KBM-7 (cell line): ENCODE data around the gene OGFOD3.
"Not testable (repeated sequence)": the region's sequence is repeated elsewhere in the genome, so short reads cannot be mapped to it uniquely, and the experiment has no call there.

Experiments used
- DNase-seq: peaks from one replicate; pipeline ENCODE4 v3.0.0-alpha.2; 2015
- in situ Hi-C: fragments of 300-500 bp; cut with MboI; formaldehyde crosslinking; loops from 2 replicates; pipeline ENCODE4 v1.14.3; 2020; ENCODE audit warnings: low sequenced_read_pairs, low pct_unique_long_range_greater_than_20kb, mixed read lengths

OGFOD3 gene, protein sequence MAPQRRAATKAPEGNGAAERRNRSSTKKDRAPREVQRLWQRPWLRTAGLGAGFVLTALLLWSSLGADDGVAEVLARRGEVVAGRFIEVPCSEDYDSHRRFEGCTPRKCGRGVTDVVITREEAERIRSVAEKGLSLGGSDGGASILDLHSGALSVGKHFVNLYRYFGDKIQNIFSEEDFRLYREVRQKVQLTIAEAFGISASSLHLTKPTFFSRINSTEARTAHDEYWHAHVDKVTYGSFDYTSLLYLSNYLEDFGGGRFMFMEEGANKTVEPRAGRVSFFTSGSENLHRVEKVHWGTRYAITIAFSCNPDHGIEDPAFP

DNA sequence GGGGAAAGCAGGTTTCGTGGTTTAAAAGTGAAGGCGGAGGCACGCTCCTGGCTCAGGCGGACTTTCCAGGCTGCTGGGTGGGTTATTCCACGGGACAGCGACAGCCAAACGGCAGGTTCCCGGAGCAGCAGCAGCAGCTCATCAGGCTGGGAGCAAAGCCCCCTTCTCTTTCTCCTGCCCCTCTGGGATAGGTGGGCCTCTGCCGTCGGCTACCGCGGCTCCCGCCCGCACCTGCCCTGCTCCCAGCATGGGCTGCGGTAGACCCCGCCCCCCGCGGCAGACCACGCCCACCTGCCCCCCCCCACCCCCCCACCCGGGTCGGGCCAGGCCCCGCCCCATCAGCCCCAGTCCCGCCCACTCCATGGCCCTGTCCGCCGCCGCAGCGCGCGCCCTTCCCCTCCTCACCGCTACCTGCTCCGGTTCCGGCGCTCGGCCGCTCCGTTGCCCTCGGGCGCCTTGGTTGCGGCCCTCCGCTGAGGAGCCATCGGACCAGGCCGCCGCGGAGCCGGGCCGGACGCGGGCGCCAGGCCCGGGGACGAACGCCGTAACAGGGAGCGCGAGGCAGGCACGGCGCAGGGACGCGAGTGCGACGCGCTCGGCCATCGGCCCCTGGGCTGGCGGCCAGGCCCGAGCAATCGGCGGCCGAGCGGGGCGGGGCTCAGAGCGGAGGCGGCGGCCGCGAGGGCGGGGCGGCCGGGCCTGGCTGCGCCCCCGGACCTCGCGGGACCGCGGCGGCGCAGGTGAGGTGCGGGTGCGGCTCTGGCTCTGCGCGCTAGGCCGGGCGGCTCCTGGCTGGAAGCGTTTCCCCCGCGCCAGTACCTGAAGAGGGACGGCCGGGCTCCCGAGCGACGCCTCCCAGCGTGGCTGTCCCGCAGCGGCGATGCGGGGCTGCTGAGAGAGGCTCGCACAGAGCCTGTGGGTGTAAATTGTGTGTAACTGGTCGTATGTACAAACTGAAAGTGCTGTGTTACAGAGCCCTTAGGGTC lies at the start of gene OGFOD3, which contains the start of gene HEXD:
Gene OGFOD3, minus strand, starts transcription at position 586 of the 986 bp plus-strand sequence. Its CDS starts 101 bp downstream, at position 485.
Gene HEXD, plus strand, starts transcription at position 347 of the 986 bp plus-strand sequence. CDS start 1,453 bp downstream, outside the sequence.
- in situ Hi-C loops, result loop anchor here (10.0 kb wide), 1 partner anchor 63 kb away; the partner anchor contains the start of gene TEX19
- DNase-seq, result peak; percentile 82

DNA sequence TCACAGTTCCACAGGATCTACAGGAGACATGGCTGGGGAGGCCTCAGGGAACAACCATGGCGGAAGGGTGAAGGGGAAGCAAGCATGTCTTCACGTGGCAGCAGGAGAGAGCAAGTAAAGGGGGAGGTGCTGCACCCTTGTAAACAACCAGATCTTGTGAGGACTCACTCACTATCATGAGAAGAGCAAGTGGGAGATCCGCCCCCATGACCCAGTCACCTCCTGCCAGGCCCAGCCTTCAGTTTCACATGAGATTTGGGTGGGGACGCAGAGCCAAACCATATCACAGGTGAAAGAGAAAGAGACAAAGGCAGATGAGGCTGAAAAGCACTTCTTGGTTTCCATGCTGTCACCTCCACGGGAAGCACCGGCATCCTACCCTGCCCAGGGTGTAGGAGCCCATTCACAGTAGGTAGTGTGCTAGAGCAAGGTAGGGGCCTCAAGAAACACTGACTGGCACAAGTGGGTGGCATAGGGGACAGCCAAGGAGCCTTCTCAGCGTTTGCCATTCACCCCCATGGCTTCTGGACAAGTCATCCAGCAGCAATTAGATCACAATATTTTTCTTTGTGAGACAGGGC lies 46.7 kb upstream of the OGFOD3 start:
- in situ Hi-C loops, result no loop called here
- DNase-seq, result no peak

DNA sequence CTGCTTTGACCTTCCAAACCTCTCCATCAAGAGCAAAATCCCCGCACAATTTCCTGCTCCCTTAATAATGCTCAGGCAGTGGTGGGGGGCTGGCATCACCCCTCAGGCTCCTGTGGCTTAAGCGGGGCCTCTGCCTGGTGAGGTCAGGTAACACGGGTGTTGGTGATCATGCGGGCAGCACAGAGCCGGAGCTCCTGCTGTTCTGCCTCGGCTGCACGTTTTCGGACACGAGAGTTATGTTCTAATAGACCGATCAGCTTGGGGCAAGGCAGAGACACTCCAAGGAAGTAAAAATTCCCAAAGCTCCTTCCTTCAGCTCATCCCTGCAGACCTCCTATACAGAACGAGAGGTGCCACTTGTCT lies 46.2 kb upstream of the OGFOD3 start:
- DNase-seq, result no peak
- in situ Hi-C loops, result no loop called here

DNA sequence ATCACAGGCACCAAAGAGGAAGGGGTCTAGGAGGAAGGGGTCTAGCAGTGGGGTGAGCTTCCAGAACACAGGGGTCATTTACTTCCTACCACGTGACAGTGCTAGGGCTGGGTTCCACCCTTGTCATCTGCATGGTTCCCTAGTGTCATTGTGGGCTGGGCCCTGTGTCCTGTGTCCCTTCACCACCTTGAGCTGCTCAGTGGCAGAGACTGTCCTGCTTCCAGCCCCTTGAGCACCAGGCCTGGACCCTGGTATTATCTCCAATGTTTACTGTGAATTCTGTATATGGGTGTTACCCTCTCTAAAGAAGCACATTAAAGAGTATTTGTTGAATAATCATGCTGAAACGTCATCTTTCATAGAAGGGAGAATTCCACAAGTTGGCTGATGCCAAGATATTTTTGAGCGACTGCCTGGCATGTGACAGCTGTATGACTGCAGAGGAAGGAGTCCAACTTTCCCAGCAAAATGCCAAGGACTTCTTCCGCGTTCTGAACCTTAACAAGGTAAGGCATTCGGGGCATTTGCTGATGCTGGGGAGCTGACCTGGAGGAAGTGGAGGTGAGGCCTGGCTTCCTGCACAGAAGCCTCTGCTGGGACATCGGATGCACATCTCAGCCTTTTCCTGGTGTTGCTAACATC lies 45.7 kb upstream of the OGFOD3 start:
- DNase-seq, result no peak
- in situ Hi-C loops, result no loop called here

DNA sequence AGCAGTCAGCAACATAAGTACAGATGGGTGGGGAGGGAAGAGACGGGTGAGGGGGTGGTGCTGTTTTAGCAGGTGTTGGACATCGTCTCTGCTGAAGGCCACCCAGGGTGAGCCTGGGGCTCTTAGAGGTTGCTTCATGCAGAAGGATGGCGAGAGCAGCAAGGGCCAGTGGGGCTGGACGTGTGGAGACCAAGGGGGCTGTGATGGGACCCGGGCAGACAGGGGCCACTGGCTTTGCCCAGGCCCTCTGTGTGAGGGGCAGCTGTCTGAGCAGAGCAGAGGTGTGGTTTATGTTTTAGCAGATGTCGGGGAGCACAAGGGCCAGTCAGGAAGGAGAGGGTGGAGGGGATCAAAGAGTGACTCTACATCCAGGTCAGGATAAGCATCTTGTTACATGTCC lies 45.0 kb upstream of the OGFOD3 start:
- no peak for DNase-seq
- in situ Hi-C loops, result no loop called here

DNA sequence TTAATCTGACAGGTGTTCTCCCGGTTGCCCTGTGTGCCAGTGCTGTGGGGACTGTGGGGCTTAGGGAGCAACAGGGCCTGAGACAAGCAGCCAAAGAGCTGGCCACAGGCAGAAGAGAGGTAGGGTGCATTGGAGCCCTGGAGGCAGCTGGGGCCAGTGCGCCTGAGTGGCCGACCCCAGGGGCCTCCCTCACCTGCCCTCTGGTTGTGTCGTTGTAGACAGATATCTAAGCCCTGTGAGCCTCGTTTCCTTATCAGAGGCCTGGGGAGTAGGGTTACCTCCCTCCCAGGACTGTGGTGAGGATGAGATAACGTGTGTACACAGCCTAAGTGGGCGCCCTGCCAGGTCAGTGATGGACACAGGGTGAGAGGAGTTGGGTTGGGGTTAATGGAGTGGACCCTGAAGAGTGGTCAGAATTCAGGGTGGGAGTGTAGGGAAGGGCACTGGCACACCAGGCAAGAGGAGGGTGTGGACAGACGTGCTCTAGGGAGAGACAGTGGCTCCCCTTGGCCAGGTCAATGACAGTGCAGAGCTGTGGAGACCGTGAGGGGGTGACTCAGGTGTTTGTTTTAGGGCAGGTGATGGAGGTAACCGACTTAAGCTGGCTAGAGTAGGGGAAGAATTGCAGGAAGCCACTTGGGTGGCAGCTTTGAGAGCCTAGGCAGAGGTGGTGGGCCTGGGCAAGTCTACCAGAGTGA lies 43.6 kb upstream of the OGFOD3 start:
- in situ Hi-C loops, result no loop called here
- no peak for DNase-seq

DNA sequence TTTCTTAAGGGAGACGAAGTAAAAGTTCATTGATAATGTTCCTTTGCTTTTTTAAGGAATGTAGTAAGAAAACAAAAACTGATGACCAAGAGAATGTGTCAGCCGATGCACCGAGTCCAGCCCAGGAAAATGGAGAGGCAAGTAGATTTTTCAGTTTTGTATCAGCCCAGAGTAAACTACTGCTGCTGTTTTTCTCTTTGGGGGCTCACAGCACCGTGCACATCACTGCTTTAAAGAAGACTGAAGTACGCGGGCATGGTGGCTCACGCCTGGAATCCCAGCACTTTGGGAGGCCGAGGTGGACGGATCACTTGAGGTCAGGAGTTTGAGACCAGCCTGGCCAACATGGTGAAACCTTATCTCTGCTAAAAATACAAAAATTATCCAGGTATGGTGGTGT lies 41.5 kb upstream of the OGFOD3 start:
- DNase-seq, in situ Hi-C loops: not testable (repeated sequence)

DNA sequence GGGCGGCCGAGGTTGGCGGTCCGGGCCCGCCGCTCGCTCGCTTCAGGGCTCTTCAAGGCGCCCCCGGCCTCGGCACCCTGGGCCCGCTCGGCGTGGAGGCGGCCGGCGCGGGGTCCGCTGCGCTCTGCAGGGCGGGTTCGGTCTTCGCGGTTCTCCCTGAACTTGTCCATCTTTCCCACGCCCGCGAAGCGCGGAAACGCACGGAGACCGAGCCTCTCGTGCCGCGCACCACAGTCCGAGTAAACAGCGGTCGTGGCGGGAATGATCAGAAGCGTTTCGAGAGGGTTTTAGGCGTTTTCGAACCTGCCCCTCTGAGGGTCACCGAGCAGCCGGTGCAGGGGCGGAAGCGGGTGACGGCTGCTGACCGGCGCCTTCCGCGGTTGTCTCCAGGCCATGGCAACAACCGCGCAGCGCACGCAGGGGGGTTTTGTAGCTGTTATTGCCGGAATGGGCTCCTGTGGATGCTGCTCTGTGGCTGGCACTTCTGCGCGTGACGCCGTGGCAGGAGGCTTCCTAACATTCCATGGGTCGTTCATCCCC lies 40.6 kb upstream of the OGFOD3 start:
- in situ Hi-C loops, result no loop called here
- DNase-seq, result peak; percentile 37

DNA sequence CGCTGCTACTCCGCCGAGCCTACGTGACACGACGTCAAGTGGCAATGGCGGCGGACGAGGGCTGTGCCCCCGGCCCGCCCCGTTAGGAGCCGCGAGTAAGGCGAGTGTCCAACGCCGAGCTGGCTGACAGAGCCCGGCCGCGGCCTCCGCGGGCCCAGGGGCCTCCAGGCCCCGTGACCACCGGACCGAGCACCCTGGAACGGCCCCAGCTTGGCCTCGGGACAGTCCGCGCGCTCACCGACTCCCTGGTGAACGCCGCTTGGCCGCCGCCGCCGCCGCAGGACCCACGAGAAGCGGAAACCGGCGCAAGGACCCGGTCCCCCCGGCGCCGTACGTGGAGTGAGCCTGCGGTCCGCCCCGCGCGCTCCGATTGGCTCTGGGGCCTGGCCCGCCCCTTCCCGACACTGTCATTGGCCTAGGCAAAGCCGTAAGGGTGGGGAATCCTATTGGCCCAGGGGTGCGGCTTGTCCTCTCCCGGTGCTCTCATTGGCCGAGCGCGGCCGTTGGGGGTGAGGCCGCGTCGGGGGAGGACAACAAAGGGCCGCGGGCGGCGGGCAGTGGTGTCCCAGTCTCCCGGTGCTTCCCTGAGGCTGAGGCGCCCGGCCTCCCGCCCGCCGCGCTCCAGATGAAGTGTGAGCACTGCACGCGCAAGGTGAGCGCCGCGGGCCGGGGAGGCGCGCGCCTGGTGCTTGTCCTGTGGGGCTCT lies 39.9 kb upstream of the OGFOD3 start, which contains the start of gene NARF:
Gene NARF, plus strand, starts transcription at position 563 of the 706 bp plus-strand sequence. Its CDS starts 63 bp downstream, at position 626.
- in situ Hi-C loops, result no loop called here
- peak; percentile 98 for DNase-seq

DNA sequence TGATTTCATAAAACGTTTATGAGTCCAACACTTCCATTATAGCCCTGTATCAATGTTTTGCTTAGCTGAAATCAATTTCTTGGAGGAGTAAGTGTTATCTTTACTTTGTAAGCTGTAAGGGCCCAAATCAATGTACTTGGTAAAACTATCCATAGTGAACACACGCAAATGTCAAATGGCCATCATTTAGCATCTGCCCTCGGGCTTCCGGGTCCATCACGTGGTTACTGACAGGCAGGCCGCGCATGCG lies 39.5 kb upstream of the OGFOD3 start:
- in situ Hi-C loops, result no loop called here
- DNase-seq, result no peak

DNA sequence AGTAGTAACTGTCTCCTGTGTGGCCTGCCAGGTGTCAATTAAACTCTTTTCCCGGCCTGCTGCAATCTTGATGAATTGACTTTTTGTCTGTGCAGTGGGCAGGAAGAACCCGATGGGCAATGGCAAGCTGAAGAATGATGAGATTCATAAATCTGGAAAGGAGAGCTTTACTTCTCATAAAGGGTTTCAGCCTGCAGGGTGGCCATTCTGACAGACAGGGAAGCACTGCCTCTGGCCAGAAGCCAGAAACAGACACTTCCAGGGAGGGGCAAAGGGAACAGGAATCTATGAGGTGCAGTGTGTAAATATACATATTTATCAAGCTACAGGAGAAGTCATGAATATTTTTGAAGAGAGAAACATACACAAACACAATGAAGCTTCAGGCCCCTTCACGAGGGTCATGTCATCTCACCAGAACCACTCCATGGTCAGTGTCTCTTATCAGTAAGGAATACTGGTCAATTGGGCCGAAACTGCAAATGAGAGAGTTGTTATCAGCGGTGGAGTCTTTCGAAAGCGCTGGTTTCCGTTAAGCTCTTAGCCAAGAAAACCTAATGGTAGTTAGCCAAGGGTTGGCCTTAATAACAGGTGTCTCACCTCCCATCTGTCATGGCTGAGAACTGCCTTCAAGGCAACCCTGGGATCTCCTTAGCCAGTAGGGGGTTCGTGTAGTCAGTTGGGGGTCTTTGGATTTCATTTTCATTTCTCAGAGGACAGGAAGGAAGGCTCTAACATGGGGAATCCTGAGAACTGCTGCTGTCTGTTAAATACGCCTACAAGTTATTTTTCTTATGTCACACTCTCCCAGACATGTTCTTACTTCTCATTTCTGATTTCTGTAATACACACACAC lies 38.9 kb upstream of the OGFOD3 start:
- in situ Hi-C loops, result no loop called here
- DNase-seq, result peak; percentile 44

DNA sequence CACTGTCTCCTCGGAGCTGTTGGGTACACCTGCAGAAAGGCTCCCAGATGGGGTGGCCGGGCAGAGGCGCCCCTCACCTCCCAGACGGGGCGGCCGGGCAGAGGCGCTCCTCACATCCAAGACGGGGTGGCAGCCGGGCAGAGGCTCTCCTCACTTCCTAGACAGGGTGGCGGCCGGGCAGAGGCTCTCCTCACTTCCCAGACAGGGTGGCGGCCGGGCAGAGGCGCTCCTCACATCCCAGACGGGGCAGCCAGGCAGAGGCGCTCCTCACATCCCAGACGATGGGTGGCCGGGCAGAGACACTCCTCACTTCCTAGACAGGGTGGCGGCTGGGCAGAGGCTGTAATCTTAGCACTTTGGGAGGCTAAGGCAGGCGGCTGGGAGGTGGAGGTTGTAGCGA lies 35.3 kb upstream of the OGFOD3 start:
- in situ Hi-C loops, DNase-seq: not testable (repeated sequence)

DNA sequence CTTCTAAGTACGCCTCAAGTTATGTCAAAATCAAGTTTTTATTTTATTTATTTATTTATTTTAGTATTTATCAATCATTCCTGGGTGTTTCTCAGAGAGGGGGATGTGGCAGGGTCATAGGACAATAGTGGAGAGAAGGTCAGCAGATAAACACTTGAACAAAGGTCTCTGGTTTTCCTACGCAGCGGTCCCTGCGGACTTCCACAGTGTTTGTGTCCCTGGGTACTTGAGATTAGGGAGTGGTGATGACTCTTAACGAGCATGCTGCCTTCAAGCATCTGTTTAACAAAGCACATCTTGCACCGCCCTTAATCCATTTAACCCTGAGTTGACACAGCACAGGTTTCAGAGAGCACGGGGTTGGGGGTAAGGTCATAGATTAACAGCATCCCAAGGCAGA lies 34.8 kb upstream of the OGFOD3 start:
- DNase-seq, in situ Hi-C loops: not testable (repeated sequence)

DNA sequence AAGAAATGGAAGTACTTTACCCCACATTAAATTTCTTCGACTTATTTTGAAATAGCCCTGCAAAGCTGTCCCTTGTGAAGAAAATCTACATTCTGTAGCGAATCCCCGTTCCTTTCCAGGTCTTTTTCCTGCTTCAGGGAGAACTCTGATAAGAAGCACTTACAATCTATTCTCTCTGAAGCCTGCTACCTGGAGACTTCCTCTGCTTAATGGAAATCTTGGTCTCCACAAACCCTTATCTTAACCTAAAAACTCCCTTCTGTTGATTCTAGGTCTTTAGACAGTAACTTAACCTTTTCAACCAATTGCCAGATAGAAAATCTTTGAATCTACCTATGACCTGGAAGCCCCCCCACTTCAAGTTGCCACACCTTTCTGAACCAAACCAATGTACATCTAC lies 33.8 kb upstream of the OGFOD3 start:
- in situ Hi-C loops, result no loop called here

DNA sequence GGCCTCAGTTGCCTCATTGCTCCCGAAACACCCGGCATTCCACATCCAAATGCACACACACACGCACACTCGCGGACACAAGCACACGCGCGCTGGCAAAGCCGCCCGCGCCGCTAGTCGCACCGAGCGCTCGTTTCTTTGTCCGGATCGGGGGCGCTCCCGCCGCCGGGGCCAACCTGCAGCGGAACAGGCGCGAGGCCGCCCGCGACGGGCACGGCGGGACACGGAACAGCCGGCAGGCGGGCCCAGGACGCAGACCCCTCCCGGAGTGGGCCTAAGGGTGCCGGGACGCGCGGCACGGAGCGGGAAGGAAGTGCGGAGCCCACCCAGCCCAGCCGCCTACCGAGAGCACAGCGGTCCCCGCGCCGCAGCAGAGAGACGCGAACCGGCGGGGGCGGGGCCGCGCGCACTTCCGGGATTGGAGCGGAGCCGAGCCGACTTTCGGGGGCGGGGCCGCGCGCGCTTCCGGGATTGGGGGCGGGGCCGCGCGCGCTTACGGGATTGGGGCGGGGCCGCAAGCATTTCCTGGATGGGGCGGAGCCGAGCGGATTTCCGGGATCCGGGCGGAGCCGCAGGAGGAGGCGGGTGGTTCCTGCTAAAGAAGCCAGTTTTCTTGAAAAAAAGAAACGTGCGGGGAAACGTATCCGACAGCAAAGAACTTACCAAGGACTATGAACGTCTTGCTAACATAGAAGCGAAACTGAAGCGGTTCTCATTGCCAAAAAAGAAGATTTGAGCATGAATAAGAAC lies 32.1 kb upstream of the OGFOD3 start, which contains the start of gene CYBC1:
Gene CYBC1, minus strand, starts transcription at position 396 of the 750 bp plus-strand sequence. CDS start 1,498 bp downstream, outside the sequence.
- DNase-seq, result peak; percentile 87
- in situ Hi-C loops, result no loop called here

More for the DNA sequence above, 33.8 kb upstream of the OGFOD3 start:
- no peak for DNase-seq

DNA sequence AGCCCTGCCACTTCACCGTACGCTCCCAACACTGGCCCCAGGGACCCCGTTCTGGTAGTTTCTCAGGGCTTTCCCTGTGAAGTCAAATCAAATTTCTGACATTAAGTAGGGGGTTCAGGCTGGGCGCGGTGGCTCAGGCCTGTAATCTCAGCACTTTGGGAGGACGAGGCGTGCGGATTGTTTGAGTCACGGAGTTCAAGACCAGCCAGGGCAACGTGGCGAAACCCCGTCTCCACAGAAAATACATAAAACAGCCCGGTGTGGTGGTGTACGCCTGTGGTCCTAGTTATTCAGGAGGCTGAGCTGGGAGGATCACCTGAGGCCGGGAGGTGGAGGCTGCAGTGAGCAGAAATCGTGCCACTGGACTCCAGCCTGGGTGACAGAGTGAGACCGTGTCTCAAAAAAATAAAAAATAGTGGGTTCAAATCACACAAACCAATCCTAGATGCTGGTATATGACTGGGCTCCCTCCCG lies 31.5 kb upstream of the OGFOD3 start:
- no peak for DNase-seq
- in situ Hi-C loops, result no loop called here
